B cell (primary cell): ENCODE data around the gene ESR2. TPM values are rescaled to one million over a fixed set of nuclear protein-coding genes. Genes with fewer than 3 reads are reported as not detected.

Experiments
- ATAC-seq: fragments of 200-7000 bp; cut with Tn5 transposase; one replicate; pipeline ENCODE4 v1.10.0; 2021; ENCODE audit warnings: low read depth, mild to moderate bottlenecking, moderate number of reproducible peaks, moderate library complexity
- CTCF ChIA-PET: fragments of 350-600 bp; sonication (Branson Sonifier 250); formaldehyde crosslinking; loops from one replicate; lab custom pipeline; 2021; ENCODE audit warnings: antibody characterized with exemption, inconsistent platforms; lab: Charles Lee
- POLR2A ChIA-PET: fragments of 350-600 bp; sonication (Branson Sonifier 250); formaldehyde crosslinking; loops from one replicate; lab custom pipeline; 2021; ENCODE audit warnings: antibody characterized with exemption; lab: Charles Lee
- DNase-seq: peaks from one replicate; pipeline ENCODE4 v3.0.0; 2013
- H2AFZ ChIP-seq: 2 replicates; pipeline ENCODE4 v1.6.1; 2012; ENCODE audit warnings: mild to moderate bottlenecking, low read depth, low read length; ENCODE audit not compliant: insufficient read depth, poor library complexity, severe bottlenecking
- H3K27ac ChIP-seq, 2 donors: 1 replicate in 1 of 2; 2 replicates in 1 of 2; pipeline ENCODE4 v1.5.1; 2012 to 2013; ENCODE audit warnings: low read length in 2 of 2, mild to moderate bottlenecking in 2 of 2, moderate library complexity in 1 of 2
- H3K27me3 ChIP-seq, 4 experiments: fragments of 200-600 bp in 1 of 4; sonication (generic) in 1 of 4; replicated peaks in 1 of 4; 1 replicate in 2 of 4; 2 replicates in 2 of 4; pipeline versions ENCODE4 v1.6.1 to v1.7.0; 2013 to 2016; ENCODE audit warnings: low read length in 3 of 4, mild to moderate bottlenecking in 2 of 4, mixed read lengths in 1 of 4, moderate library complexity in 1 of 4; ENCODE audit not compliant: insufficient read depth in 4 of 4, control insufficient read depth in 3 of 4; ENCODE audit errors: control extremely low read depth in 1 of 4
- H3K36me3 ChIP-seq, 2 experiments: replicated peaks in 1 of 2; 1 replicate in 1 of 2; 2 replicates in 1 of 2; pipeline versions ENCODE4 v1.6.1 to v1.7.1; 2013; ENCODE audit warnings: low read length in 1 of 2; ENCODE audit not compliant: insufficient read depth in 2 of 2, control insufficient read depth in 1 of 2; ENCODE audit errors: control extremely low read depth in 1 of 2, extremely low read depth in 1 of 2
- H3K4me1 ChIP-seq, 2 donors: fragments of 200-600 bp in 1 of 2; sonication (generic) in 1 of 2; 1 replicate in 1 of 2; 2 replicates in 1 of 2; pipeline versions ENCODE4 v1.5.1 to v1.6.1; 2013 to 2017; ENCODE audit warnings: low read length in 2 of 2; ENCODE audit not compliant: control insufficient read depth in 2 of 2, insufficient read depth in 2 of 2
- H3K4me2 ChIP-seq: replicated peaks from 2 replicates; pipeline ENCODE3; 2012; ENCODE audit warnings: mild to moderate bottlenecking, low read depth, low read length; ENCODE audit not compliant: poor library complexity, severe bottlenecking
- H3K4me3 ChIP-seq, 5 experiments: fragments of 200-600 bp in 1 of 5; sonication (generic) in 1 of 5; 1 replicate in 3 of 5; 2 replicates in 2 of 5; pipeline versions ENCODE4 v1.5.1 to v1.7.0; 2011 to 2016; ENCODE audit warnings: low read length in 4 of 5, mild to moderate bottlenecking in 4 of 5, low read depth in 2 of 5, control low read depth in 1 of 5, moderate library complexity in 1 of 5; ENCODE audit not compliant: insufficient read depth in 1 of 5; ENCODE audit errors: control extremely low read depth in 1 of 5, extremely low read depth in 1 of 5
- H3K79me2 ChIP-seq: fragments of 200-600 bp; sonication (generic); one replicate; pipeline ENCODE4 v1.6.0; 2016; ENCODE audit warnings: low read length; ENCODE audit not compliant: control insufficient read depth, insufficient read depth
- H3K9ac ChIP-seq: fragments of 200-600 bp; sonication (generic); 2 replicates; pipeline ENCODE4 v1.6.1; 2017; ENCODE audit warnings: mild to moderate bottlenecking, low read length, moderate library complexity
- H3K9me3 ChIP-seq, 3 donors: one replicate each; pipeline versions ENCODE4 v1.6.1 to v1.7.1; 2013; ENCODE audit warnings: low read length in 2 of 3; ENCODE audit not compliant: control insufficient read depth in 2 of 3, insufficient read depth in 1 of 3; ENCODE audit errors: control extremely low read depth in 1 of 3
- H4K20me1 ChIP-seq: 2 replicates; pipeline ENCODE4 v1.6.0; 2012; ENCODE audit warnings: mild to moderate bottlenecking, low read length; ENCODE audit not compliant: insufficient read depth, control insufficient read depth, poor library complexity, severe bottlenecking
- H3K27ac Mint-ChIP-seq: one replicate; pipeline ENCODE4 v1.8.0; 2021; ENCODE audit warnings: mixed read lengths
- H3K27me3 Mint-ChIP-seq: one replicate; pipeline ENCODE4 v1.8.0; 2021; ENCODE audit warnings: mixed read lengths
- H3K4me1 Mint-ChIP-seq: one replicate; pipeline ENCODE4 v1.8.0; 2021; ENCODE audit warnings: mixed read lengths
- H3K4me3 Mint-ChIP-seq: one replicate; pipeline ENCODE4 v1.8.0; 2021; ENCODE audit warnings: mixed read lengths
- H3K9me3 Mint-ChIP-seq: one replicate; pipeline ENCODE4 v1.8.0; 2022; ENCODE audit warnings: mixed read lengths; ENCODE audit not compliant: insufficient read depth
- EZH2 ChIP-seq: IDR thresholded peaks from 2 replicates; pipeline ENCODE4 v1.6.1; 2012; ENCODE audit warnings: borderline replicate concordance, low read depth, mild to moderate bottlenecking, moderate library complexity, low read length; ENCODE audit not compliant: insufficient read depth, poor library complexity, severe bottlenecking
- WGBS: methylation state at CpG from one replicate; pipeline ENCODE4 v1.1.5; 2013; ENCODE audit warnings: missing lambda C conversion rate; ENCODE audit not compliant: insufficient coverage; 5-methylcytosine and 5-hydroxymethylcytosine counted together
- intact Hi-C: fragments of 100-400 bp; cut with micrococcal nuclease; formaldehyde crosslinking; loops from one replicate; pipeline ENCODE4 v1.10.0; 2022
- polyA plus RNA-seq: library from polyadenylated mRNA; depleted of rRNA; stranded (reverse); fragments of >200 nt; gene quantifications from 2 replicates; pipeline ENCODE4 v1.2.3, GENCODE V29; 2012
- total RNA-seq, 2 donors: library from RNA; stranded (reverse); fragments of 120-200 nt in 1 of 2; gene quantifications; 1 replicate in 1 of 2; 2 replicates in 1 of 2; pipeline versions ENCODE4 v1.2.3 to v1.2.4, GENCODE V29; 2013 to 2022
- TF ChIP-seq, protein P1 (sequence below): fragments of 200-600 bp; IDR thresholded peaks from one replicate; pipeline ENCODE4 v1.8.0; 2022; ENCODE audit warnings: antibody characterized with exemption, mild to moderate bottlenecking

The ESR2 gene
- total and polyA plus RNA-seq, 2 donors (not counting 1 experiment from before 2014, with no cell fraction given), result 5.4 to 87.8 TPM

DNA sequence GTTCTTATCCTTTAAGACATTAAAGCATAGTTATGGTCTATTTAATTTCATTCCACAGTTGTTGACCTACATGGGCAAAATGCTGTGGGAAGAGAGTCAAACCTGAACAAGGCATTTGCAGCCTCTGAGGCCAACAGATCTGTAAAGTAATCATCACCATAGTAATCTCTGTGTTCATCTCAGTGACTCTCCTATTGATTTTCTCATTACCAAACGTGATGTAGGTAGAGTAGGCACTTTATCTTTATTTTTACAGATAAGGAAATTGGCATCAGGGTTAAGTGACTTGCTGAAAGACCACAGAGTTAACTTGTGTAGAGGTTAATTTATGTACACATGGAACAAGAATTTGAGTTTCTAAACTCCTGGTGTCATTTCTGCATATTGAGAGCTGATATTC, 203.0 kb downstream of the ESR2 start:
- no peaks in the 10 kb centered on the region for H4K20me1 ChIP-seq
- no peaks in the 10 kb centered on the region for H3K9me3 ChIP-seq
- ATAC-seq, result no peak
- ChIA-PET POLR2A (no interaction called here), CTCF (no interaction called here)
- no peak overlapping the region for H3K4me2 ChIP-seq
- H2AFZ ChIP-seq, result no peak overlapping the region
- H3K79me2 ChIP-seq, result no peaks in the 10 kb centered on the region
- no peaks in the 10 kb centered on the region for H3K27me3 ChIP-seq
- no peaks in the 10 kb centered on the region for H3K4me1 ChIP-seq
- no peak for DNase-seq
- H3K4me3 ChIP-seq, result no peak overlapping the region
- H3K27ac ChIP-seq, result no peak overlapping the region
- H3K9me3 Mint-ChIP-seq, result no peaks in the 10 kb centered on the region
- no peak overlapping the region for H3K4me3 Mint-ChIP-seq
- TF ChIP-seq, protein P1, sequence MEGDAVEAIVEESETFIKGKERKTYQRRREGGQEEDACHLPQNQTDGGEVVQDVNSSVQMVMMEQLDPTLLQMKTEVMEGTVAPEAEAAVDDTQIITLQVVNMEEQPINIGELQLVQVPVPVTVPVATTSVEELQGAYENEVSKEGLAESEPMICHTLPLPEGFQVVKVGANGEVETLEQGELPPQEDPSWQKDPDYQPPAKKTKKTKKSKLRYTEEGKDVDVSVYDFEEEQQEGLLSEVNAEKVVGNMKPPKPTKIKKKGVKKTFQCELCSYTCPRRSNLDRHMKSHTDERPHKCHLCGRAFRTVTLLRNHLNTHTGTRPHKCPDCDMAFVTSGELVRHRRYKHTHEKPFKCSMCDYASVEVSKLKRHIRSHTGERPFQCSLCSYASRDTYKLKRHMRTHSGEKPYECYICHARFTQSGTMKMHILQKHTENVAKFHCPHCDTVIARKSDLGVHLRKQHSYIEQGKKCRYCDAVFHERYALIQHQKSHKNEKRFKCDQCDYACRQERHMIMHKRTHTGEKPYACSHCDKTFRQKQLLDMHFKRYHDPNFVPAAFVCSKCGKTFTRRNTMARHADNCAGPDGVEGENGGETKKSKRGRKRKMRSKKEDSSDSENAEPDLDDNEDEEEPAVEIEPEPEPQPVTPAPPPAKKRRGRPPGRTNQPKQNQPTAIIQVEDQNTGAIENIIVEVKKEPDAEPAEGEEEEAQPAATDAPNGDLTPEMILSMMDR, result no peak
- TF ChIP-seq EZH2, result no peak
- WGBS, result no CpG with 5 or more reads among the region's 1 CpG
- no peak overlapping the region for H3K27ac Mint-ChIP-seq
- intact Hi-C loops, result no loop called here
- H3K9ac ChIP-seq, result no peak overlapping the region
- no peaks in the 10 kb centered on the region for H3K27me3 Mint-ChIP-seq
- H3K4me1 Mint-ChIP-seq, result no peaks in the 10 kb centered on the region
- H3K36me3 ChIP-seq, result peaks cover 0 to 6% of the 10 kb centered on the region in 2 experiments

DNA sequence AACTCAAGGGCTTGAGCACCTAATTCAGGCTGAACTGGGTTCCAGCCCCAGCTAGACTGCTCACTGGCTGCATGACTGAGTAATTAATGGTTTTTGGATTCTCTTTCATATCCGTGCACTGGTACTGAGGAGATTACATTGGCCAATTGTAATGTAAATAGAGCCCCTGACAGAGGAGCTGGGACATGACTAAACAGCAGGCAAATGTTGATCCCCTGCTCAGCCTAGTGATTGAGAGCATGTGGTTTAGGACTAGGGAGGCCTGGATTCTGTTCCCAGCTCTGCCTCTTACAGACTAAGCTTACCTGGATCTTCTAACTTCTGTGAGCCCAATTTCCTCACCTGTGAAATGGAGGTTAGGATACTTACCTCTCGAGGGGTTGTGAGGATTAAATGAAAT, 204.3 kb downstream of the ESR2 start:
- Mint-ChIP-seq H3K4me1 (no peaks in the 10 kb centered on the region), H3K9me3 (no peaks in the 10 kb centered on the region), H3K4me3 (no peak overlapping the region), H3K27ac (no peak overlapping the region), H3K27me3 (no peaks in the 10 kb centered on the region)
- ChIA-PET CTCF (no interaction called here), POLR2A (no interaction called here)
- Histone ChIP-seq H4K20me1 (no peaks in the 10 kb centered on the region), H3K79me2 (no peaks in the 10 kb centered on the region), H3K9me3 (no peaks in the 10 kb centered on the region), H3K4me1 (no peaks in the 10 kb centered on the region), H3K27me3 (no peaks in the 10 kb centered on the region), H3K27ac (no peak overlapping the region), H3K36me3 (peaks cover 0 to 6% of the 10 kb centered on the region in 2 experiments), H3K9ac (no peak overlapping the region), H2AFZ (no peak overlapping the region), H3K4me2 (no peak overlapping the region), H3K4me3 (no peak overlapping the region)
- WGBS, result 100% methylated on average over 1 of the region's 2 CpGs
- TF ChIP-seq, protein P1, result no peak
- no peak for TF ChIP-seq EZH2
- DNase-seq (no peak), ATAC-seq (no peak)
- intact Hi-C loops, result no loop called here
